Measurements from ENCODE around the gene CHMP6.
"Not testable (repeated sequence)": the region's sequence is repeated elsewhere in the genome, so short reads cannot be mapped to it uniquely, and the experiment has no call there.

The CHMP6 gene

DNA sequence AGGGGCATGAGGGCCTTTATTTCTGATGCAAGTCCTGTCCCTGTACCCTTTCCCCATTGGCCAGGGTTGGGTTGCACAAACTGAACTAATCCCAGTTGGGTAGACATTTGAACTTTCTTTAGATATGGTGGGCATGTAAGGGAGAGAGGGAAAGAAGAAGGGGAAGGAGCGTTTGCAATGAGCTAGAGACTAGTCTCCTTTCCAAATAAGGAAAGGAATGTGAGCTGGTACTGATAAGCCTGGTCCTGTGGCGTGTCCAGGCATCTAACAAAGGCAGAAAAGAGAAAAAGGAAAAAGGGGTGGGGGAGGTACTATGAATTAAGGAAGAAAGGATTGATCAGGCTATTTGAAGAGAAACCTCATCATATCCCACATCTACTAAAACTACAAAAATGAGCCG is 20.3 kb downstream of the CHMP6 start:
- DNase-seq (ENCODE audit: low read depth in 2 of 3, low spot score in 2 of 3): no peak

DNA sequence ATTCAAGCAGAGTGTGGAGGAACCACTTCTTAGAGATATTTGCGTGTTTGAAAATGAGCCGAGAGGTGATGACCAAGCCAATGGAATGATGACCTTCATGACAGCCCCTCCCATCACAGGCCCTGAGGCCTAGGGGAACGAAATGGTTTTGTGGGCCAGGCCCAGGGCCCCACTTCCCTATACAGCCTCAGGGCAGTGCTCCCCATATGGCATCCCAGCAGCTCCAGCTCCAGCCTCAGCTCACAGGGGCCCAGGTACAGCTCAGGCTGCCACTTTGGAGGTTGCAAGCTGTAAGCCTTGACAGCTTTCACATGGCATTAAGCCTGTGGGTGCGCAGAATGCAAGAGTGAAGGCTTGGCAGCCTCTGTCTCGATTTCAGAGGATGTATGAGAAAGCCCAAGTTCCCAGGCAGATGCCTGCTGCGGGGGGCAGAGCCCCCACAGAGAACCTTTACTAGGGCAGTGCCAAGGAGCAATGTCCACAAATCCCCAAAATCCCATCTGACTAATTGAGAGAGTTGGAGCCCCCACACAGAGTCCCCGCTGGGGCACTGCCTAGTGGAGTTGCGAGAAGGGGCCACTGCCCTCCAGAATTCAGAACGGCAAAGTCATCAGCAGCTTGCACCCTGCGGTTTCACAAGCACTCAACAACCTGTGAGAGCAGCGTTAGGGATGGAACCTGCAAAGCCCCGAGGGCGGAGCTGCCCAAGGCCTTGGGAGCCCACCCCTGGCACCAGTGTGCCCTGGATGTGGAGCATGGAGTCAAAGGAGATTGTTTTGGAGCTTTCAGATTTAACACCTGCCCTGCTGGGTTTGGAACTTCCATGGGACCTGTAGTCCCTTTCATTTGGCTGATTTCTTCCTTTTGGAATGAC is 21.2 kb downstream of the CHMP6 start:
- no peak for DNase-seq (ENCODE audit: low read depth in 2 of 3, low spot score in 2 of 3)

DNA sequence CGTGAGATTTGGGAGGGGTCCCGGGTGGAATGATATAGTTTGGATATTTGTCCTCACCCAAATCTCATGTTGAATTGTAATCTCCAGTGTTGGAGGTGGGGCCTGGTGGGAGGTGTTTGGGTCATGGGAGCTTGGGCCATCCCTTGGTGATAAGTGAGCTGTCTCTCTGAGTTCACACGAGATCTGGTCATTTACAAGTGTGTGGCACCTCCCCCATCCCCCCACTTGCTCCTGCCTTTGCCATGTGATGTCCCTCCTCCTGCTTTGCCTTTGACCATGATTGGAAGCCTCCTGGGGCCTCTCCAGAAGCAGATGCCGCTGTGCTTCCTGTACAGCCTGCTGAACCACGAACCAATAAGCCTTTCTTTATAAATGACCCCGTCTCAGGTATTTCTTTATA is 22.0 kb downstream of the CHMP6 start:
- DNase-seq (ENCODE audit: low read depth in 2 of 3, low spot score in 2 of 3): no peak

DNA sequence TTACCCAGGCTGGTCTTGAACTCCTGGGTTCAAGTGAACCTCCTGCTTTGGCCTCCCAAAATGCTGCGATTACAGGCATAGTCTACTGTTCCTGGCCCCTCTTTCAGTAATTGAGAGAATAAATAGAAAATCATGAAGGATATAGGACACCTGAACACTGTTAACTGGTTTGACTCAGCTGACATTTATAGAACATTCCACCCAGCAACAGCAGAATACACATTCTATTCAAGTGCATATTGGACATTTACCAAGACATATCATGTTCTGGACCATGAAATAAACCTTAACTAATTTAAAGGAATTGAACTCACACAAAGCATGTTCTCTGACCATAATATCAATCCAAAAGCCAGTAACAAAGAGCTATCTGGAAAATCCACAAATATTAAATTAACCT is 23.5 kb downstream of the CHMP6 start:
- no peak for DNase-seq (ENCODE audit: low read depth in 2 of 3, low spot score in 2 of 3)

DNA sequence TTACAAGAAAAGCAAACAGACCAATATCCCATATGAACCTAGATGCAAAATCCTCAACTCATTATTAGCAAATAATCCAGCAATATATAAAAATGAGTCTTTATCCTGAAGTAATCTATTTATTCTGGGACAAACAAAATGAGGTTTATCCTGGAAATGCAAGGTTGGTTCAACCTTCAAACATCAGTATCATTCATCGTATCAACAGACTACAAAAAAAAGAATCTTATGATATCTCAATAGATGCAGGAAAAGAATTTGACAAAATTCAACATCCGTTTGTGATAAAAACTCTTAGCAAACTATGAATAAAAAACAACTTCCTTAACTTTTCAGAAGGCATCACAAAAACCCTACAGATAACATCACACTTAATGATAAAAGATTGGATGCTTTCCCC is 24.9 kb downstream of the CHMP6 start:
- no peak for DNase-seq (ENCODE audit: low read depth in 2 of 3, low spot score in 2 of 3)

DNA sequence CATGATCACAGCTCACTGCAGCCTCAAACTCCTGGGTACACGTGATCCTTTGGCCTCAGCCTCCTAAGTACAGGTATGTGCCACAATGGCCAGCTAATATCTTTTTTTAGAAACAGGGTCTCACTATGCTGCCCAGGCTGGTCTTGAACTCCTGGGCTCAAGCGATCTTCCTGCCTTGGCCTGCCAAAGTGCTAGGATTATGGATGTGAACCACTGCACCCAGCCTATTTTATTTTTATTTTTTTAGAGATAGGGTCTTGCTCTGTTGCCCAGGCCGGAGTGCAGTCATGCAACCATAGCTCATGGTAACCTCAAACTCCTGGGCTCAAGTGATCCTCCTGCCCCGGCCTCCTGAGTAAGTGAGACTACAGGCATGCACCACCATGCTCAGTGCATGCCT is 25.7 kb downstream of the CHMP6 start:
- DNase-seq (ENCODE audit: low read depth in 2 of 3, low spot score in 2 of 3): not testable (repeated sequence)

DNA sequence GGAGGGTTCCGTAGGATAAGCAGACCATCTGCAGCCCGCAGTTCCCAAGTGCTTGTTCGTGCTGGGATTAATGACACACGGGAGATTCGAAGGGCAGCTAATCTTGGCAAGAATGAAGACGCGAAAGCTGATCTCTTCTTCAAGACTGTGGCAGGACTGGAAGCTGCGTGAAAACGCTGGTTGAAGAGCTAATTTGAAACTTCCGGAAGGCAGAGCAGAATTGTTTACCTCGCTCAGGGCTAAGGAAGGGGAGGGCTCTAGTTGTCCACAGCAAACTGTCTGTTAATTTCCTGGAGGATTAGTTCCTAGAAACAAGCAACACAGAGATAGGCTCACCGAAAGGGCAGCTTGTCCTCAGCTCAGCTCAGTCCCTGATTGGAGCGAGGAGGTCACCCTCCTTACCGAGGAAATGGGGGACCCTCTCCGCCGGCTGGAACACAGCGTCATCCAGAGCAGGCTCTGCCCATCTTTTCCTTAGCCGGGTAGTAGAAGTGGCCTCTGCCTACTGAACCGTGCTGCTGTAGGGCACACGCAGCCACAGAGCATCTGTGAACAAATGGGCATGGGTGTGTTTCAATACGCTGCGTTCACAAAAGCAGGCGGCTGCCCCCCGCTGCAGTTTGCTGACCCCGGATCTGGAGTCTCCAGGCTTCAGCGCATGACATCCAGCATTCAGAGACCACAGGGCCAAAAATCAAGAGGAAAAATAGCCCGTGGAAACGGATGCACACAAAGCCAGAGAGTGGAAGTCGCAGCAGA is 26.6 kb downstream of the CHMP6 start:
- DNase-seq (ENCODE audit: low read depth in 2 of 3, low spot score in 2 of 3): no peak

DNA sequence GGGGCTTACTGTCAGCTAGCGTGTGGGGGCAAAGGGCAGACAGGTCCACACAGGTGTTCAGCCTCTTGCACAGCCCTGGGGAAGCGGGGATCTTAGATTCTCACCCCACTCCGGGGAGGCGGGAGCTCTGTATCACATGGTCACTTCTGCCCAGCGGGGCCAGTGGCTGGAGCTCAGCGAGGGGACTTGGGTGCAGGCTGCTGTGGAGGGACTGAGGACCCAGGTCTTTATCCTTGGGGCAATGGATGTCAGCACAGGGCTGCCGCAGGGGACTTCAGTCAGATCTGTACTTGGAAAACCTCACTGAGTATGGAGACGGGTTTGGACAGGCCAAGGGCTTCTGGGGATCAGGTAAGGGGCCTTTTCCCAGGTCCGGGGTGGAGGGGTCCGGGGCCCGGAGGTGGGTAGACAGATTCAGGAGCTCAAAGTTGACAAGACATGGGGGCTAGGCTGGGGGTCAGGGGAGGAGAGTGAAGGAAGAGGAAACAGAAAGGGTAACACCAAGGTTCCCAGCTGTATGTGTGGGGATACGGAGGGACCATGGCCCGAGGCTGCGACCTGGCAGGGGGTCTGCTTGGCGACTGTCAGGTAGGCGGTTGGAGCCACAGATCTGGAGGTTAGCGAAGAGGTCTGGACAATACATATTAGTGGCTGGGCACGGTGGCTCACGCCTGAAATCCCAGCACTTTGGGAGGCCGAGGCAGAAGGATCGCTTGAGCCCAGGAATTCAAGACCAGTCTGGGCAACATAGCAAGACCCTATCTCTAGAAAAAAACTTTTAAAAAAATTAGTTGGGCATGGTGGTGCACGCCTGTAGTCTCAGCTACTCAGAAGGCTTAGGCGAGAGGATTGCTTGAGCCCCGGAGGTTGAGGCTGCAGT is 28.2 kb downstream of the CHMP6 start:
- DNase-seq (ENCODE audit: low read depth in 2 of 3, low spot score in 2 of 3): no peak

DNA sequence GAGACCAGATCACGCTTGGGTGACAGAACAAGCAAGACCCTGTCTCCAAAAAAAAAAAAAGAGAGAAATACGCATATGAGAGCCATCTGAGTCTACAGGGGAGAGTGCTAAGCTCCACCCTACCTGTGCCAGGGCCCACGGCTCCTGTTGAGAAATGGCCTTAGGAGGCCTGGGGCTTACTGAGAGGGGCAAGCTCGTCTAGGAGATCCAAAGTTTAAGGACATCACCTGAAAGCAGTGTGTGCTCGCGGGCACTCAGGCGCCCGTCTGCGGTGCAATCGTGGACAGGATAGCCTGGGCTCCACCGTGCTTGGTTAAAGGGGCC is 28.8 kb downstream of the CHMP6 start:
- no peak for DNase-seq (ENCODE audit: low read depth in 2 of 3, low spot score in 2 of 3)

DNA sequence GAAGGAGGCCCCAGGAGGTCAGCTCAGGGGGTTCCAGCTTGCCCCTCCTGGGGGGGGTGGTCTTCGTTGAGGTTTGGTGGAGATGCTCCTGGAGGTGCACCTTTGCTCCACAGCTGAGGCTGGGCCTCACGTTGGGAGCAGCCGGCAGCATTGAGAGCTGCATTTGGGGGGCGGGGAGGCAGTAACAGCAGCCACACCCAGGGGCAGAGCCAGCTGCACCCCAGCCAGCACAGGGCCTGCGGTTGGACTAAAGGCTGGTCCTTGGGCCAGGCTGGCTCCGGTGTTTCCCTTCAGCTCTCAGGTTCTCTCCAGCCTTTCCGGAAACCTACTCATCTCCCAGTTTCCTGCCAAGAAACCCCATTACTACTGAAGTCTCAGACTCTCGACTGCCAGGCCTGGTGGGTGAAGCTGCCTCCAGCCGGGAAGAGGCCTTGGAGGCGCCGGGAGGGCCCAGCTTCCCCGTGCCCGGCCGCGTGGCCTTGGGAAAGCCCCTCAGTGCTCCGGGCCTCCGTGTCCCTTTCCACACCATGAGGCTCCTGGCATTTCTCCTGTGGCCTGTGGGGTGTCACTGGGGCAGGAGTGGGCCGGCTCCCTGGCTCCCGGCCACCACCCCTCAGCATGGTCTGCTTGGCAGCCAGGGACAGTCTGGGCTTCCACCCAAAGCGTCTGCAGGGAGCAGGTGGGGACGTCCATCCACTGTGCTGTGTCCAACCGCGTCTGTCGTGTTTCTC is 29.3 kb downstream of the CHMP6 start:
- DNase-seq (ENCODE audit: low read depth in 2 of 3, low spot score in 2 of 3): no peak

DNA sequence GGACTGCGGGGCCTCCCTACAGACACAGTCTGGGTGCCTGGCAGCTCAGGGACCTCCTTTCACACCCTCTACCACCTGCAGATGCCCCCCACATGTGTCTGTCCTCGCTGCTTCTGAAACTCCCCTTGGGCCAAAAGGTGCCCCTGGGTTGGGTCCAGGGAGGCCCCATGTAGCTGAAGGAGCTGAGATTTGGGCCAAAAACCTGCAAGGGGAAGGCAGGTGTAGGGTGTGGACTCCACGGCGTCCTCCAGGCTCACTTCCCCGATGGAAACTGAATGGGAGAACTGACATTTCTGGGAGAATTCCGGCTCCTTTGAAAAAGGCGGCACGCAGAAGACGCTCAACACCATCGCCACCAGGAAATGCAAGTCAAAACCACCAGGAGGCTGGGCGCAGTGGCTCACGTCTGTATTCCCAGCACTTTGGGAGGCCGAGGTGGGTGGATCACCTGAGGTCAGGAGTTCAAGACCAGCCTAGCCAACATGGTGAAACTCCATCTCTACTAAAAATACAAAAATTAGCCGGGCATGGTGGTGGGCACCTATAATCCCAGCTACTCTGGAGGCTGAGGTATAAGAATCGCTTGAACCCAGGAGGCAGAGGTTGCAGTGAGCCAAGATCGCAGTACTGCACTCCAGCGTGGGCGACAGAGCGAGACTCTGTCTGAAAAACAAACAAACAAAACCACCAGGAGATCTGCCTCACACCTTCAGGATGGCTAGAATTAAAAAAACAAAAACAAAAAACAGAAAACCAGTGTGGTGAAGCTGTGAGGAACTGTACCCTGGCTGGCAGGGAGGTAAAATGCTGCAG is 30.1 kb downstream of the CHMP6 start:
- no peak for DNase-seq (ENCODE audit: low read depth in 2 of 3, low spot score in 2 of 3)

DNA sequence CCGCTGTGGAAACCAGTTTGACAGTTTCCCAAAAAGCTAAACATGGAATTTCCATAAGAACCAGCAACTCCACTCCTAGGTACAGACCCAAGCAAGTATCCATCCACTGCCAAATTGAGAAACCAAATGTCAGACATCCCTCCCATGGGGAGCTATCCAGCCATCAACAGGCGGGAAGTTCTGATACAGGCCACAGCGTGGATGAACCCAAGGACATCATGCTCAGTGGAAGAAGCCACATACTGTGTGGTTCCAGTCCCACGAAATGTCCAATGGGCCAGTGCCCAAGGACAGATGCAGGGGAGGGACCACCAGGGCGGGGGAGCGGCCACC is 30.7 kb downstream of the CHMP6 start:
- no peak for DNase-seq (ENCODE audit: low read depth in 2 of 3, low spot score in 2 of 3)

DNA sequence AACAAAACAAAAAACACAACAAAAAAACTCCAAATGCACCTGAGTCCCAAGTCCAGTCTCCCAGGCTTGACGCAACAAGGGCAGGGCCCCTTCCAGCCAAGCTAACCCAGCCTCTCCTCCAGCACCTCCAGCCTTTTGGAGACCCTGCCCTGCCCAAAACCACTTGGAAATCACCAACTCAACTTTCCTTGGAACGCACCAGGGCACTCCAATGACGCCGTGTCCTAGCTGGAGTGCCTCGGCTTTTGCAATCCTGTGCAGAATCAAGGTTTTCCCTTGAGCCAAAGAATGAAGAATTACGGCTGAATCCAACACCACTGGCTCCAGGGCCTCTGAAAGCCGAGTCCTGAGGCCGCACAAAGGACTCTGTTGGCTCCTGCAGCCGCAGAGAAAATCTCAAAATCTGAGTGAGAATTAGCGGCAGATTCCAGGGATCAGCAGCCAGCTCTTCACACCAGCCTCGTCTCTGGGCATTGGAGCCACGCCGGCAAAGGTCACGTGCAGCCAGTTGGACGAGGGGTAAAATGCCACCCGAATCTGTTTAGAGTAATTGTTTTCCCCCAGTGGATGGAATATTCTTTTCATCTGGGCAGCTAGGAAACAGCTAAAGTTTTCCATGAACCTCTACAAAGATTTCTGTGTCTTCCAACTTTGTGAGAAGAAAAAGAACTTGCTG is 33.6 kb downstream of the CHMP6 start:
- no peak for DNase-seq (ENCODE audit: low read depth in 2 of 3, low spot score in 2 of 3)

DNA sequence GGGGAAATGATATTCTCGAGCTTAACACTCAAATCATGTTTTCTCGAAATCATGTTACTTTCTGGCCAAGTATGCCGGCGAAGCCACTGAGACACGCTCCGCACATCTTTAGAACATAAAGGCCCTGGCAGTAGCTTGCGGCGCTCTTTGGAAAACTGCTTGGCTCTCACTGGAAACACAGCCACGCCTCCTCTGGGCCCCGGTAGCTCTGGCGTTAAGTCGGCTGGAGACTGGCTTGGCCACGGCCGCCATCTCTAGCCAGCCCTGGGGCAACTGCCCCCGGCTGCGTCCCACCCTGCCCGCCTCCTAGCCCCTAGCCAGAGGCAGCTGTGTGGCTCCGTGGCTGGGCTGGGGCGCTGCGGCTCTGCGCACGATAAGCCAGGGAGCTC is 34.1 kb downstream of the CHMP6 start:
- DNase-seq (ENCODE audit: low read depth in 2 of 3, low spot score in 2 of 3): no peak

DNA sequence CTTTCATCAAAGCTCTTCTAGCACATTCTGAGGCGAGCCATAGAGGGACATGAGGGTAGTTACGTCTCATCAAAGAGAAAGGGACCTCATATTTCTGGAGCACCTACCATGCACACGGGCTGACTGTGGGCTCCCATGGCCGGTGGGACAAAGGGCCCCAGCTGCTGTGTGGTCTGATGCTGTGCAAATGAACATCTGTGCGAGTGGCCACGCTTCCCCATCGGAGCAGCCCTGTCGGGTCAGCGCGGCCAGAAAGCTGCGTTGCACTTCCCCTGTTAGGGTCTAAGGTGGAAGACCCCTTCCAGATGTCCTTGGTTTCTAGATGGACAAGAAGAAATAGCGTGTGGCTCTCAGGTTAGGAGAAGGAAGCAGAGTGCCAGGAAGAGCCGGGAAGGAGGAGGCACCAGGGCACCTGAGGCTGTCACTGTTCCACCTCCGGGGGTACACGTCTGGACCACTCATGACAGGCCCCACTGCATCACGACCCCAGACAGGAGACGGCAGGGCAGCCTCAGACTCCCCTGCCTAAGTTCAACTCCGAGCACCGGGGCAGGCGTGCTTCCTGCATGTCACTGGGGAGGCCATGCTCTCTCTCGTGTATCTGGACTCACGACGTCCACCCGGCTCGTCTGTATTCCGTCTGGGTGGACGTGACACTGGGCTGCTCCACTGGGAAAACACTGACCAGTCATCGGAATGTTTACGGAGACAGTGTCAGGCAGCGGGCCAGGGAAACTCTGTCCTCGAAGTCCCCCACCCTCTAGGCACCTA is 34.8 kb downstream of the CHMP6 start:
- no peak for DNase-seq (ENCODE audit: low read depth in 2 of 3, low spot score in 2 of 3)

DNA sequence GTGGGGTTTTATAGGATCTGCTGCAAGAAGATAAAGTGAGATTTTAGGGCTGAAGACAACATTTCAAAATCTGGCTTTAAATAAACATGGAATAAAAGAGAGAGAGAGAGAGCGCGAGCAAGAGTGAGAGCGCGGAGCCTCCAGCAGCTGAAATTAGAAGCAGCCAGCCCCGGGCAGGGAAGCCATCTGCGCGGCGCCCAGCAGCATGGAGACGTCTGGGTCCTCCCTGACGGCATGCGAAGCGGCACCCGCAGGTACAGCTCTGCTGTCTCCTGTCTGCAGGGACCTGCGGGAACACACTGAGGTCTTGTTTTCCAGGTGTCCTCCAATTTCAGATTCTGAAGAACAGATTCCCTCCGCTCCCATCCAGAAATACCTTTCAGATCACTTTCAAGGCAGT is 35.4 kb downstream of the CHMP6 start:
- no peak for DNase-seq (ENCODE audit: low read depth in 2 of 3, low spot score in 2 of 3)

DNA sequence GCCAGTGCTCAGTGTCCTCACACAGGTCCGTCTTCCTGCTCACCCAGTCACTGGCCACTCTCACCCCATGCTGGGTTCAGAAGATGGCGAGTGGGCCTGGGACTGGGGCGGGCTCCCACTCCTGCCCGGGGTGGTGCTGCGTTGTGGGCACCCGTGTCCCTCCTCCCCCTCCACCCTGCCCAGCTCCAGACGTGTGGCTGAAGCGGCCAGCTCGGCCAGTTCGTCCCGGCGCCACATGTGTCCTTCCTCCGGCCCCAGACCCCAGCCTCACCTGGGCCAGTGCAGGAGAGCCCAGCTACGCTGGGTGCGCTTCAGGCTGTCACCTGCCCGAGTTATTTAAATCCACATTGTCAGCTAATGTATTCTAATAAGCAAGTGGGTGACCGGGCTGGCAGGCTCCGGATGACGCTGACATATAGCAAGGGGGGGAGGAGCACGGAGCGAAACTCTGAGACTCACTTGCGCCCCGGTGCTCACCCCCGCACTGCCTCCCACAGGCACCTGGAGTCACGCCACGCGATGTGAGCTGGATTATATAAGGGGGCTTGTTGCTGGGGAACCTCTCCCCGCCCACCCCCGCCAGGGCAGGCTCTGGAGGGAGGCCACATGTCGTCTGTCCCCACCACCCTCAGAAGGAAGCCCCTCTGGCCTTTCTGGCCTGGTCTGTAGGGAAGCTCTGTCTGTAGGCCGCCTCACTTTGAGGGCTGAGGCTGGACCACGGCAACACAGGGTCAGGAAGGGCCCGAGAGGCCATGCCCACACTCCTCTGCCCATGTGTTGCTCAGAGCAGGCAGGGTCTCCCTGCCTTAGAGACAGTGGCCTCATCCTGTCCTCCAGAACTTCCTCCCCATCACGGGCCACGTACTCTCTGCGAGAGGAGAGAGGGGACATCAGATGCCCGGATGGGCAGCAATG is 36.2 kb downstream of the CHMP6 start:
- DNase-seq (ENCODE audit: low read depth in 2 of 3, low spot score in 2 of 3): no peak

DNA sequence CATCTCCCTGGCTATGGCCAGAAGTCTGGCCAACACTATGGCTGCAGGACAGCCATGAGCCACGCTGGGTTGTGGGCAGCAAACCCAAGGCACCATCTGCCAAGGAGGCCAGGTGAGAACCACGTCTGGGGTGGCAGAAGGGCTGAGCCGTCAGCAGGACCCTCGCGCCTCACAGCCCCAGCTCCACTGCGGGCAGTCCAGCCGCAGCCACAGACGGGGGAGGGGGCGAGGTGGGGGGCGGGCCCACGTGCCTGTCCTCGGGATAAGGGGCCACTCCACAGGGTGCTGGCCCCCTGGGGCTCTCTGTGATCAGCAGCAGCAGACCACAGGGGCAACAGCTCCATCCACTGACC is 36.8 kb downstream of the CHMP6 start:
- DNase-seq (ENCODE audit: low read depth in 2 of 3, low spot score in 2 of 3): no peak
